Urinary bladder (tissue), 4 donors: Measurements from ENCODE around the gene TLE5. TPM values are rescaled to one million over a fixed set of nuclear protein-coding genes. Genes with fewer than 3 reads are reported as not detected.
A peak's percentile ranks its signal among the peaks of the same experiment; 100 is the strongest.
"Not testable (repeated sequence)": the region's sequence is repeated elsewhere in the genome, so short reads cannot be mapped to it uniquely, and the experiment has no call there.

Source experiments
- DNase-seq: peaks from one replicate; pipeline ENCODE4 v3.0.0-alpha.2; 2015; ENCODE audit errors: extremely low spot score
- H3K27ac ChIP-seq: one replicate; pipeline ENCODE4 v1.5.1; 2013; ENCODE audit warnings: low read depth, mild to moderate bottlenecking, moderate library complexity
- H3K36me3 ChIP-seq: one replicate; pipeline ENCODE4 v1.6.1; 2013; ENCODE audit warnings: mild to moderate bottlenecking, moderate library complexity; ENCODE audit not compliant: insufficient read depth
- H3K4me1 ChIP-seq: one replicate; pipeline ENCODE4 v1.6.1; 2013; ENCODE audit warnings: mild to moderate bottlenecking, moderate library complexity; ENCODE audit not compliant: insufficient read depth
- H3K4me3 ChIP-seq: one replicate; pipeline ENCODE4 v1.5.1; 2013; ENCODE audit warnings: low read depth, low read length
- WGBS: extraction: QIAGEN DNeasy Blood & Tissue Kit; methylation state at CpG from one replicate; pipeline ENCODE4 v1.1.7; 2013; 5-methylcytosine and 5-hydroxymethylcytosine counted together
- polyA plus RNA-seq: library from polyadenylated mRNA; stranded (reverse); fragments of 200-250 nt; gene quantifications from one replicate; pipeline ENCODE4 v1.2.3, GENCODE V29; 2013
- total RNA-seq: library from RNA; depleted of rRNA; stranded (reverse); fragments of >200 nt; gene quantifications from one replicate; pipeline ENCODE4 v1.2.3, GENCODE V29; 2014
- donor health status: healthy with polysubstance abuse.
- donor health status: healthy.

The TLE5 gene
- total and polyA plus RNA-seq, 2 donors, result 65.0 to 725 TPM

- Histone ChIP-seq H3K4me1 (no peaks in the 10 kb centered on the region), H3K27ac (no peak overlapping the region), H3K36me3 (no peaks in the 10 kb centered on the region), H3K4me3 (no peak overlapping the region)
- 80% methylated on average over 14 of the region's 14 CpGs for WGBS
- DNase-seq, result no peak
Observed at GRCh38 chr19:3100331-3100730, 38.0 kb upstream of the TLE5 start.

- no peaks in the 10 kb centered on the region for H3K4me1 ChIP-seq
- no peak for DNase-seq
- WGBS, result 91% methylated on average over 29 of the region's 29 CpGs
Observed at GRCh38 chr19:3099347-3100145, 37.3 kb upstream of the TLE5 start.

GRCh38 chr19:3098515-3099346, 36.4 kb upstream of the TLE5 start:
- Histone ChIP-seq H3K4me3 (peak overlapping the region; percentile 1), H3K27ac (peak overlapping the region; percentile 76), H3K36me3 (no peaks in the 10 kb centered on the region), H3K4me1 (no peaks in the 10 kb centered on the region)
- WGBS, result 39% methylated on average over 40 of the region's 40 CpGs
- no peak for DNase-seq

More at GRCh38 chr19:3099347-3100145, 37.3 kb upstream of the TLE5 start:
- Histone ChIP-seq H3K27ac (no peak overlapping the region), H3K36me3 (no peaks in the 10 kb centered on the region), H3K4me3 (no peak overlapping the region)

GRCh38 chr19:3098141-3098514, 35.8 kb upstream of the TLE5 start:
- Histone ChIP-seq H3K4me3 (peak overlapping the region; percentile 1), H3K27ac (peak overlapping the region; percentile 76), H3K4me1 (no peaks in the 10 kb centered on the region), H3K36me3 (no peaks in the 10 kb centered on the region)
- WGBS, result 68% methylated on average over 18 of the region's 18 CpGs
- no peak for DNase-seq

GRCh38 chr19:3097442-3097871, 35.2 kb upstream of the TLE5 start:
- Histone ChIP-seq H3K4me1 (no peaks in the 10 kb centered on the region), H3K27ac (peak overlapping the region; percentile 42), H3K4me3 (no peak overlapping the region), H3K36me3 (no peaks in the 10 kb centered on the region)
- no peak for DNase-seq
- WGBS, result 82% methylated on average over 24 of the region's 24 CpGs

- Histone ChIP-seq H3K36me3 (no peaks in the 10 kb centered on the region), H3K4me3 (no peak overlapping the region), H3K4me1 (no peaks in the 10 kb centered on the region), H3K27ac (no peak overlapping the region)
- DNase-seq, result no peak
- WGBS, result 61% methylated on average over 11 of the region's 11 CpGs
Observed at GRCh38 chr19:3096902-3097326, 34.6 kb upstream of the TLE5 start.

- no peak overlapping the region for H3K27ac ChIP-seq
- 50% methylated on average over 25 of the region's 25 CpGs for WGBS
- no peak for DNase-seq
- peak overlapping the region; percentile 68 for H3K4me3 ChIP-seq
- H3K4me1 ChIP-seq, result no peaks in the 10 kb centered on the region
- H3K36me3 ChIP-seq, result no peaks in the 10 kb centered on the region
Observed at GRCh38 chr19:3096267-3096901, 34.1 kb upstream of the TLE5 start.

- no peaks in the 10 kb centered on the region for H3K4me1 ChIP-seq
- 10% methylated on average over 31 of the region's 31 CpGs for WGBS
Observed at GRCh38 chr19:3095441-3096191, 33.3 kb upstream of the TLE5 start.

GRCh38 chr19:3094601-3095440, 32.5 kb upstream of the TLE5 start:
- peak overlapping the region; percentile 68 for H3K4me3 ChIP-seq
- no peak for DNase-seq
- no peaks in the 10 kb centered on the region for H3K36me3 ChIP-seq
- H3K27ac ChIP-seq, result no peak overlapping the region
- no peaks in the 10 kb centered on the region for H3K4me1 ChIP-seq
- 1% methylated on average over 57 of the region's 57 CpGs for WGBS

More at GRCh38 chr19:3095441-3096191, 33.3 kb upstream of the TLE5 start:
- DNase-seq, result no peak
- Histone ChIP-seq H3K36me3 (no peaks in the 10 kb centered on the region), H3K4me3 (peak overlapping the region; percentile 68), H3K27ac (no peak overlapping the region)

GRCh38 chr19:3089299-3089855, 27.1 kb upstream of the TLE5 start:
- H3K27ac ChIP-seq, DNase-seq, H3K36me3 ChIP-seq, H3K4me3 ChIP-seq, H3K4me1 ChIP-seq: not testable (repeated sequence)
- WGBS, result 73% methylated on average over 7 of the region's 7 CpGs

GRCh38 chr19:3087769-3088168, 25.5 kb upstream of the TLE5 start:
- no peaks in the 10 kb centered on the region for H3K36me3 ChIP-seq
- H3K4me3 ChIP-seq, result no peak overlapping the region
- WGBS, result 83% methylated on average over 10 of the region's 10 CpGs
- no peaks in the 10 kb centered on the region for H3K4me1 ChIP-seq
- no peak for DNase-seq
- no peak overlapping the region for H3K27ac ChIP-seq

GRCh38 chr19:3084943-3085342, 22.6 kb upstream of the TLE5 start:
- no peak overlapping the region for H3K27ac ChIP-seq
- H3K4me3 ChIP-seq, result no peak overlapping the region
- H3K36me3 ChIP-seq, result no peaks in the 10 kb centered on the region
- no peak for DNase-seq
- no peaks in the 10 kb centered on the region for H3K4me1 ChIP-seq
- WGBS, result 74% methylated on average over 10 of the region's 10 CpGs
